ENCODE data around the gene ZBTB11.
A peak's percentile ranks its signal among the peaks of the same experiment; 100 is the strongest.
"Not testable (repeated sequence)": the region's sequence is repeated elsewhere in the genome, so short reads cannot be mapped to it uniquely, and the experiment has no call there.

ZBTB11 gene

DNA sequence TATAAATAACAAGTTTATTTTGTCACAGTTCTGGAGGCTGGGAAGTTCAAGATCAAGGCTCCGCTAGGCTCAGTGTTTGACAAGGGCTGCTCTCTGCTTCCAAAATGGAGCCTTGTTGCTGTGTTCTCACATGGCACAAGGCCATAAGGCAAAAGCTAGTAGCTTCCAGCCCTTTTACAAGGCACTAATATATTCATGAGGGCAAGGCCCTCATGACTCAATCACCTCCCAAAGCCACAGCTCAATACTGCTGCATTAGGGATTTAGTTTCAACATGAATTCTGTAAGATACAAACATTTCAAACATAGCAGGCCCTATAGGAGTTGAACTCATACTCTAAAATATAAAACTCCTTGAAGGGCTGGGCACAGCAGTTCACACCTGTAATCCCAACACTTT lies 30.2 kb downstream of the ZBTB11 start:
- no peak for FAIRE-seq
- no peak for DNase-seq (ENCODE audit: insufficient read length, low spot score)

DNA sequence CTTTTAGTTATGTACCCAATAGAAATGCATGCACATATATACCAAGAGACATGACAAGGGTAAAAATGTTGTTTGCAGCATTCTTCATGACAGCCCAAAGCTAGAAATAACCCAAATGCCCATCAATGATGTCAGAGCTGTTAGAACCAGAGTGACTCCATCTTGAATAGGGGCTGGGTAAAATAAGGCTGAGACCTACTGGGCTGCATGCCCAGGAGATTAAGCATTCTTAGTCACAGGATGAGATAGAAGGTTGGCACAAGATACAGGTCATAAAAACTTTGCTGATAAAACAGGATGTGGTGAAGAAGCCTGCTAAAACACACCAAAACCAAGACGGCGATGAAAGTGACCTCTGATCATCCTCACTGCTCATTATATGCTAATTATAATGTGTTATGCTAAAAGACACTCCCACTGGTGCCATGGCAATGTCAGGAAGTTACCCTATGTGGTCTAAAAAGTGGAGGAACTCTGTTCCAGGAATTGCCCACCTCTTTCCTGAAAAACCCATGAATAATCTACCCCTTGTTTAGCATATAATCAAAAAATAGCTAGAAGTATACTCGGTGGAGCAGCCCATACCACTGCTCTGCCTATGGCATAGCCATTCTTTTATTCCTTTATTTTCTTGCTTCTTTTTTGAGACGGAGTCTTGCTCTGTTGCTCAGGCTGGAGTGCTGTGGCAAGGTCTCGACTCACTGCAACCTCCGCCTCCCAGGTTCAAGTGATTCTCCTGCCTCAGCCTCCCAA lies 32.9 kb downstream of the ZBTB11 start:
- DNase-seq (ENCODE audit: insufficient read length, low spot score) (no peak), FAIRE-seq (no peak)

DNA sequence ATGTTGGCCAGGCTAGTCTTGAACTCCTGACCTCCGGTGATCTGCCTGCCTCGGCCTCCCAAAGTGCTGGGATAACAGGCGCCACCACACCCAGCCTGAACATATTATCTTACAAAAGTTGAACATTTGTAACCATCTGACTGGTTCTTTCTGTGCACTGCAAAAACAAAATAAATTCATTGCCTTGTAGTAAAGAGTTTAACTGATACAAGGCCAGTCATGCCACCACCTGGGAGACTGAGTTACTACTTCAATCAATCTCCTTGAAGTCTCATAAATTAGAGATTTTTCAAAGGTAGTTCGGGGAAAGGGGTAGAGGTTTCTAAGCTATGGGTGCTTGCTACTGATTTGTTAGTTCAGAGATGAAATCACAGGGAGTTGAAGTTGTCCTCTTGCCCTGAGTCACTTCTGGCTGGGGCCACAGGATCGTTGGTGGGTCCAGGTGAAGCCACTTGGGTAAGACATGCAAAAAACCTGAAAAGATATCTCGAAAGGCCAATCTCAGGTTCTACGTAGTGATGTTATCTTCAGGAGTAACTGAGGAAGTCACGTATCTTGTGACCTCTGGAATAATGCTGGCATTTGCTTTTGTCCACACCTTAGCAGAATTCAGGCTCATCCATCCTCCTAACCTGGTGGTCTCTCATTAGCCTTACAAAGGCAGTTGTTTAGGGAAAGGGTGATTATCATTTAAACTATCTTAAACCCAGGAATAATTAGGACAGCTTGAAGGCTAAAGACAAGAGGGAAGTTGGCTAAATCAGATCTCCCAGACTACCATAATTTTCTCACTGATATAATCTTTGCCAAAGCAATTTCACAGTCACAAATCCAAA lies 33.7 kb downstream of the ZBTB11 start:
- FAIRE-seq (no peak), DNase-seq (ENCODE audit: insufficient read length, low spot score) (no peak)

DNA sequence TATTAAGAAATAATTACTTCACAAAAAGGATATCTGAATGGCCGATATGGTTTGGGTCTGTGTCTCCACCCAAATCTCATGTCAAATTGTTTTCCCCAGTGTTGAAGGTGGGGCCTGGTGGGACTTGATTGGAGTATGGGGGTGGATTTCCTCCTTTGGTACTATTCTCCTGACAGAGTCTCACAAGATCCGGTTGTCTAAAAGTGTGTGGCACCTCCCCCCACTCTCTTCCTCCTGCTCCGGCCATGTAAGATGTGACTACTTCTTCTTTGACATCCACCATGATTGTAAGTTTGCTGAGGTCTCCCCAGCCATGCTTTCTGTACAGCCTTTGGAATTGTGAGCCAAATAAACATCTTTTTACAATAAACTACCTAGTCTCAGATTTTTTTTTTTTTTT lies 34.5 kb downstream of the ZBTB11 start:
- DNase-seq (ENCODE audit: insufficient read length, low spot score) = no peak
- no peak for FAIRE-seq

DNA sequence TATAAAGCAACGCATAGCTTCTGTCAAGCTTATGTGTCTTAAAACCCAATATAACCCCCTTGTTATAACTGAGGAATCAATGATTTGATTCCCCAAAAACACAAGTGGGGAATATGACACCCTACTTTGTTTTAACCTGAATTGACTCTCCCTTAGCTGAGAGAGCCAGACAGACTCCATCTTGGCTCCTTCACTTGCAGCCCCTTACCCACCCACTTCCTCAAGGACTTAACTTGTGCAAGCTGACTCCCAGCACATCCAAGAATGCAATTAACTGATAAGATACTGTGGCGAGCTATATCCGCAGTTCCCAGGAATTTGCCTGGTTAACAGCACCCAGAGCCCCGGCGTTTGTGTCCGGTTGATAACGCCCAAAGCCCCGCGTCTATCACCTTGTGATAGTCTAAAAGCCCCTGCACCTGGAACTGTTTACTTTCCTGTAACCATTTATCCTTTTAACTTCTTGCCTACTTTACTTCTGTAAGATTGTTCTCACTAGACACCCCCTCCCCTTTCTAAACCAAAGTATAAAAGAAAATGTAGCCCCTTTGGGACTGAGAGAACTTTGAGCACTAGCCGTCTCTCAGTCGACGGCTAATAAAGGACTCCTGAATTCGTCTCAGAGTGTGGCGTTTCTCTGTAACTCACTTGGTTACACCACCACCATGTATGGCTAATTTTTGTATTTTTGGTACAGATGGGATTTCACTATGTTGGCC lies 35.4 kb downstream of the ZBTB11 start:
- FAIRE-seq; DNase-seq (ENCODE audit: insufficient read length, low spot score): not testable (repeated sequence)

DNA sequence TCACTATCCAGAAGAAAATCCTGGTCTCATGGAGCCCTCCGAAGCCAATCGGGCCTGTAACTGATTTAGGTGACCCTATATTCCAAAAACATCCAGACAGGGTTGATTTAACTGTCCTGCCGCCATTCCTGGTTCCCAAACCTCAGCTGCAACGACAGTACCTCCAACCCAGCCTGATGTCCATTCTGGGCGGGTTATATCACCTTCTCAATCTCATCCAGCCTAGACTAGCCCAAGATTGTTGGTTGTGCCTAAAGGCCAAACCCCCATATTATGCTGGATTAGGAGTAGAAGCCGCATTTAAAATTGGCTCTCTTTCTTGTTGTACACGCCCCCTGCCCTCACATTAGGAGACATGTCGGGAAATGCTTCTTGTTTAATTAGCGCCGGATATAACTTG lies 36.7 kb downstream of the ZBTB11 start:
- no peak for FAIRE-seq
- no peak for DNase-seq (ENCODE audit: insufficient read length, low spot score)

DNA sequence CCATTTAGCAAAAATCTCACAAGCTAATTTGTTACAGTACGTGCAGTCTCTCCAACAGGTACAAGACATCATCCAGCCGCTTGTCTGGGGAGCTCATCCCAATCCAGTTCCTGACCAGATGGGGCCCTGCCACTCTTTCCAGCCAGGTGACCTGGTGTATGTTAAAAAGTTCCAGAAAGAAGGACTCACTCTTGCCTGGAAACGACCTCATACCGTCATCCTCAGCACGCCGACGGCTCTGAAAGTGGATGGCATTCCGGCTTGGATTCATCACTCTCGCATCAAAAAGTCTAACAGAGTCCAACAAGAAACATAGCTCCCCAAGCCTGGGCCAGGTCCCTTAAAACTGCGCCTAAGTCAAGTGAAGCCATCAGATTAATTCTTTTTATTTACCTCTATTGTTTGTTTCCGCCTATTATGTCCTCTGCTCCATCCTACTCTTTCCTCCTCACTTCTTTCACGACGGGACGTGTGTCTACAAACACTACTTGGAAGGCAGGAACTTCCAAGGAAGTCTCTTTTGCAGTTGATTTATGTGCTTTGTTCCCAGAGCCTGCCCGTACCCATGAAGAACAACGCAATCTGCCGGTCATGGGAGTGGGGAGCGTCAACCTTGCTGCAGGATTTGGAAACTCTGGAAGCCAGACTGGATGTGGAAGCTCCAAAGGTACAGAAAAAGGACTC lies 37.5 kb downstream of the ZBTB11 start:
- FAIRE-seq (no peak), DNase-seq (ENCODE audit: insufficient read length, low spot score) (no peak)

DNA sequence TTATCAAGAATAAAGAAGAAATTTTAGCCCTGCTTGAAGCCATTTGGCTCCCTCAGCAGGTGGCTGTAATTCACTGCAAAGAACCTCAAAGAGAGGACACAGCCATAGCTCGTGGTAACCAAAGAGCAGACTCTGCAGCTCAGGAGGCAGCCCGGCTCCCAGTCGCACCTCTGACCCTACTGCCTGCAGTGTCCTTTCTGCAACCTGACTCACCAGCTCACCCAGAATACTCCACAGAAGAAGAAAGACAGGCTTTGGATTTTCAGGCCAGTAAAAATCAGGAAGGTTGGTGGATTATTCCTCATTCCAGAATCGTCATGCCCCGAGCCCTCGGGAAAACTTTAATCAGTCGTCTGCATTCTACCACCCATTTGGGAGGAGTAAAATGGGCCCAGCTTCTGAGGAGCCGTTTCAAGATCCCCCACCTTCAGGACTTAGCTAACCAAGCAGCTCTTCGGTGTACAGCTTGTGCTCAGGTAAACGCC lies 38.6 kb downstream of the ZBTB11 start:
- DNase-seq (ENCODE audit: insufficient read length, low spot score) = no peak
- no peak for FAIRE-seq

DNA sequence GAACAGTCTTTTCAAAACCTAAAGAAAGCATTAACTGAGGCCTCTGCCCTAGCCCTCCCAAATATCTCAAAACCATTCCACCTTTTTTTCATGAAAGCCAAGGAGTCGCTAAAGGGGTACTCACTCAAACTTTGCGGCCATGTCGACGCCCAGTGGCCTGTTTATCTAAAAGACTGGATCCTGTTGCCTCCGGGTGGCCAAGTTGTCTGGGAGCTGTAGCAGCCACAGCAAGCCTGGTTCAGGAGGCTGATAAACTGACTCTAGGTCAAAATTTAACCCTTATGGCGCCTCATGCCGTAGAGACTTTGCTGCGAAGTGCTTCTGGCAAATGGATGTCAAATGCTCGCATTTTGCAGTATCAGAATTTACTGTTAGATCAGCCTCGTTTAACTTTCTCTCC lies 39.5 kb downstream of the ZBTB11 start:
- DNase-seq (ENCODE audit: insufficient read length, low spot score) (no peak), FAIRE-seq (no peak)

DNA sequence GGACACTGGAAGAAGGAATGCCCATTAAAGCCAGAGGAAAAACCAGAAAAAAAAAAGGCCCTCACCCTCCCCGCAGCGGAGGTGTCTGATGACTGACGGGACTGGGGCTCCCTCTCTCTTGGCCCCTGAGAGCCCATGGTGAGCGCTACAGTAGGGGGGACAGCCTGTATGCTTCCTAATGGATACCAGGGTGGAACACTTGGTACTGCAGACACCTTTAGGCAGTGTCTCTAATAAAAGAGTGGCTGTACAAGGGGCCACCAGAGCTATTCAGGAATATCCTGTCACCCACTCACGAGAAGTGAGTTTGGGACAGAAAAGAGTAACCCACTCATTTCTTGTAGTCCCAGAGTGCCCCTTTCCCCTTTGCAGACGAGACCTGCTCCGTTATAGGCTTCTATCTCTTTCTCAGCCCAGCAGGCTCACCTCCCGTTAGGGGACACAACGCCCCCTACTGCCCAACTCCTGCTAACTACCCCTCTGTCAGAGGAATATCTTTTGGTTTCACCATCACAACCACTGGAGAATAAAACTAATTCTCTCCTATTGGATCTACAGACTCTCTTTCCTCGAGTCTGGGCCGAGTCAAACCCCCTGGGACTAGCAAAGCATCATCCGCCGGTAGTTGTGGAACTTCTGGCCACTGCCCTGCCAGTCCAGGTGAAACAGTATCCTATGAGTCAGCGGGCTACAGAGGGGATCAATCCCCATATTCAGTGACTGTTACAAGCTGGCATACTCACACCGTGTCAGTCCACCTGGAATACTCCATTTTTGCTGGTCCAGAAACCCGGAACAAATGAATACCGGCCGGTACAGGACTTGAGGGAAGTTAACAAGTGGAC lies 40.8 kb downstream of the ZBTB11 start:
- DNase-seq (ENCODE audit: insufficient read length, low spot score) (peak; percentile 32), FAIRE-seq (peak; percentile 8)

DNA sequence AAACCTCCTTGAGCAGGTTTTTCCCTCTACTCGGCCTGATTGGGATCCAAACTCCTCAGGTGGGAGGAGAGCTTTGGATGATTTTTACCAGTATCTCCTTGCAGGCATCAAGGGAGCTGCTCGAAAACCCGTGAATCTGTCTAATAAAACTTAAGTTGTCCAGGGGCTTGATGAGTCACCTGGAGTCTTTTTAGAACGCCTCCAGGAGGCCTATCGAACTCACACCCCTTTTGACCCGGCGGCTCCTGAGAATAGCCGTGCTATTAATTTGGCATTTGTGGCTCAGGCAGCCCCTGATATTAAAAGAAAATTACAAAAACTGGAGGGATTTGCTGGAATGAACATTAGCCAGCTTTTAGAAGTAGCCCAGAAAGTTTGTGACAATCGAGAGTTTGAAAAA lies 41.6 kb downstream of the ZBTB11 start:
- no peak for FAIRE-seq
- DNase-seq (ENCODE audit: insufficient read length, low spot score) = no peak

DNA sequence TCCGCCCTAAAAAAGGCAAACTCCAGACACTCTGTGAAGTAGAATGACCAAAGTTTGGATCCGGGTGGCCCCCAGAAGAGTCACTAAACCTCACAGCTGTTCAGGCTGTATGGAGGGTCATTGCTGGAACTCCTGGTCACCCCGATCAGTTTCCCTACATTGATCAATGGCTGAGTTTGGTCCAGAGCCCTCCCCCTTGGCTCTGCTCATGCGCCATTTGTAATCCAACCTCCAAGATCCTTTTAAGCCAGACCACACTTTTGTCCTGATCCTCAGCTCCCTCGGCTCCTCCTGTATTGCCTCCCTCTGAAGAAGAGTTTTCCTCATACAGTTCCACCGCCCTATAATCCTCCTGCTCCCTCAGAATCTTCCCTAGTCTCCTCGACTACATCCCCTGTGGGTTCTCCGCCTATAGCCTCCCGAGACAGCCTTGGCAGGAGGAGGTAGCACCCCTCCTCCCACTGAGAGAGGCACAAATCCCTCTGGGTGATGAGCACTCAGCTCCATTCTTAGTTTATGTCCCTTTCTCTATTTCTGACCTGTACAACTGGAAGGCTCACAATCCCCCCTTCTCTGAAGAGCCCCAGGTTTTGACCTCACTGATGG lies 42.2 kb downstream of the ZBTB11 start:
- DNase-seq (ENCODE audit: insufficient read length, low spot score) (no peak), FAIRE-seq (no peak)

DNA sequence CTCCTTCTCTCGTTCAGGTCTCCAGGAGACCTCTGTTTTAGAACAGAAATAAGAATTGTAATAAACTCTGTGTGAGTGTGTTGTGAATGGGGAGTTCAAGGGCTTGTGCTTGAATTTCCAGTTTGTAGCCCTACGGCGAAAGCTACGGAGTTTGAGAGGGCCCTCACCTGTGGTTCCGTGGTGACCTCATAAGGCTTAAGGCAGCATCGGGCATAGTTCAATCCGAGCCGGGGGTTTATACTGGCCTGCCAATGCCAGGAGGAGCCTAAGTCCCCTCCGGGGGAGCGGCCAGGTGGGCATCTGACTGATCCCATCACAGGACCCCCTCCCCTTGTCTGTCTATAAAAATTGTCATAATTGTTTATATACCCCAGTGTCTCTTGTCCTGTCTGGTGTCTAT lies 43.7 kb downstream of the ZBTB11 start:
- FAIRE-seq (no peak), DNase-seq (ENCODE audit: insufficient read length, low spot score) (no peak)

DNA sequence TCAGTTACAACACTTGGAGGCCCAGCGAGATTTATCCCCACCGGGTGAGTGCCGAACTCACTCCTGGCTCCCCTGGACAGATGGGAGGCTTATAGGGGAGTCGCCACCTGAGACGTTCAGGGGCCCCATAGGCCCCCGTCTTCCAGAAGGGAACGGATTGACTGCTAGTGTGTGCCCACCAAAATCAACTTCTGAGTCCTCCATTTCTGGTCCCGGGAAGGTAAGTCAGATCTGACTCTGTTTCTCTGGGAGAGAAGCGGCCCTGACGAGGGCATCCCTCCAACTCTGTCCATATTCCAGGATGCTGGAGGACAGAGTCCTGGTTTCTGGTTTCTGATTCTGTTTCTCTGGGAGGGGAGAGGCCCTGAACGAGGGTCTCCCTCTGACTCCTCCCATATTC lies 44.3 kb downstream of the ZBTB11 start:
- FAIRE-seq = no peak
- no peak for DNase-seq (ENCODE audit: insufficient read length, low spot score)

DNA sequence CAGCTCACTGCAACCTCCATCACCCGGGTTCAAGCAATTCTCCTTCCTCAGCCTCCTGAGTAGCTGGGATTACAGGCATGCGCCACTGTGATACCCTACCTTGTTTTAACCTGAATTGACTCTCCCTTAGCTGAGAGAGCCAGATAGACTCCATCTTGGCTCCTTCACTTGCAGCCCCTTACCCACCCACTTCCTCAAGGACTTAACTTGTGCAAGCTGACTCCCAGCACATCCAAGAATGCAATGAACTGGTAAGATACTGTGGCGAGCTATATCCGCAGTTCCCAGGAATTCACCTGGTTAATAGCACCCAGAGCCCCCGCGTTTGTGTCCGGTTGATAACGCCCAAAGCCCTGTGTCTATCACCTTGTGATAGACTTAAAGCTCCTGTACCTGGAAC lies 45.0 kb downstream of the ZBTB11 start:
- DNase-seq (ENCODE audit: insufficient read length, low spot score); FAIRE-seq: not testable (repeated sequence)

DNA sequence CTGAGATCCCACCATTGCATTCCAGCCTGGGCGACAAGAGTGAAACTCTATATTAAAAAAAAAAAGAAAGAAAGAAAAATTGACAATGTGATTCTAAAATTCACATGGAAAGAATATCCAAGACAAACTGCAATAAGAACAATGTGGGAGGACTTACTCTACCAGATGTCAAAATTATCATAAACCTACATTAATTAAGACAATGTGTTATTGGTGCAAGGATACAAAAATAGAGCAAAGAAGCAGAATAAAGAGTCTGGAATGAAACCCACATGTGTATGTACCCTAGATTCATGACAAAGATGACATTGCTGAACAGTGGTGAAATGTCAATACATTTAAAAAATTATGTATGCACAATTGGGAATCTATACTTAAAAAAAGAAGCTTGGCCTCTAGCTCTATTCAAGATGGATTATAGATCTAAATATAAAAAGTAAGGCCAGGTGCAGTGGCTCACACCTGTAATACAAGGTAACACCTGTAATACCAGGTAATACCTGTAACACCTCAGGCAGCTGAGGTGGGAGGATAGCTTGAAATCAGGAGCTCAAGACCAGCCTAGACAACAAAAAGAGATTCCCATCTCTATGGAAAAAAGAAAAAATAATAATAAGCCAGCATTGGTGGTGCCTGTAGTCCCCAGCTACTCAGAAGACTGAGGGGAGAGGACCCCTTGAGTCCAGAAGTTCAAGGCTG lies 45.7 kb downstream of the ZBTB11 start:
- no peak for FAIRE-seq
- no peak for DNase-seq (ENCODE audit: insufficient read length, low spot score)

DNA sequence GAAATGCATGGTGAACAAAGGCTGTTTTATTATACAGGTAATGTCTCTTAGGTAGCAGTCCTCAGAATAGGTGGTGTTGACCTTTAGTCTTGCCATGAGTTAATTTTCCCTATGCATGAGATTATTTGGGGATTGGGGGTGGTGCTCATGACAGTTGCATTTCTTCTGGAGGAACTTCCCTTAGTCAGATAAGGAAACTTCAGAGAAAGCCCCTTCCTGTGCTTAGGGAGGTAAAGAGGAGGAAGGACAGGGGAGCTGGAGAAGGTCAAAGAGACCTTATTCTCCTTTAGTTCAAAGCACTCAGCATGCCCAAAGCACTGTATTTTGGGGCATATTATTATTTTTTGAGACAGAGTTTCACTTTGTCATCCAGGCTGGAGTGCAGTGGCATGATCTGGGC lies 47.7 kb downstream of the ZBTB11 start:
- DNase-seq (ENCODE audit: insufficient read length, low spot score) (no peak), FAIRE-seq (no peak)

DNA sequence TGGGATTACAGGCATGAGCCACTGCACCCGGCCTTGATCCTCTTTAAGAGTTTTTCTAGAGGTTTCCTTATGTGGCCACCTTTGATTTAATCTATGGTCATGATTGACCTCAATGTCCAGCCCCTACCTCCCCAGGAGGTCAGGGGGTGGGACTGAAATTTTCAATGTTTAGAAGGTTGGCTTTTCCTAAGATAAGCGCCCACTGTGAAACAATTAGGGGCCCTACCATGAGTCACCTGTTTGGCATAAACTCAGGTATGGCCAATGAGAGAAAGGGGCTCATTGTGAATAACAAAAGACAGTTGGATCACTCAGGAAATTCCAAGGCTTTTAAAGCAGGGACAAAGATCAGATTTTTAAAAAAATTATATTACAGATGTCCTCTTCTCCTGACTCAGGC lies 51.1 kb downstream of the ZBTB11 start:
- no peak for DNase-seq (ENCODE audit: insufficient read length, low spot score)
- FAIRE-seq = no peak

DNA sequence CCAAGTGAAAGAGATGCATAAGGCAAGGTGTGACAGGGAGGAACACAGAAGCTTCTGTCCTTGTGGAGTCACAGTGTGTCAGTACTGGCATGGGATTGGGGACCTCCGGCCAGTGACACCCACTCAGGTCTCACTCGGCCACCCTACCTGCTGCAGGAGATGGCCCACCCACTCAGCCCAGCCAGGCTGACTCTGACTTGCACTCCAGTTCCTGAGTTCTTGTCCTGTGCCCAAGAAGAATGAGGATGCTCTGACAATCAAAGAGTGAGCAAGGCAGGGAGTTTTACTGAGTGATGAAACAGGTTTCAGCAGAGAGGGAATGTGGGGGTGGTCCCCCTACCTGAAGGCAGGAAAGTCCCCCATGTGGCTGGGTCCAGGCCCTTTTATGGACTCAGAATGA lies 52.1 kb downstream of the ZBTB11 start:
- DNase-seq (ENCODE audit: insufficient read length, low spot score) = no peak

More for the DNA sequence above, 52.1 kb downstream of the ZBTB11 start:
- FAIRE-seq = no peak
